Natural killer cell (primary cell): ENCODE results near the gene UQCRC1. TPM values are rescaled to one million over a fixed set of nuclear protein-coding genes. Genes with fewer than 3 reads are reported as not detected.

ENCODE experiments used
- ATAC-seq, 3 donors: fragments of 150-1000 bp in 2 of 3; fragments of 200-7000 bp in 1 of 3; cut with Tn5 transposase; 1 replicate in 1 of 3; 2 replicates in 2 of 3; pipeline ENCODE4 v1.10.0; 2021; ENCODE audit warnings: mild to moderate bottlenecking in 2 of 3, moderate library complexity in 2 of 3
- DNase-seq, 2 donors: peaks; one replicate each; pipeline versions ENCODE4 v3.0.0 to v3.0.0-alpha.2; 2013 to 2021; ENCODE audit warnings: mixed read lengths in 1 of 2
- H3K27ac ChIP-seq: one replicate; pipeline ENCODE4 v1.5.1; 2013; ENCODE audit warnings: mild to moderate bottlenecking, low read length
- H3K27me3 ChIP-seq: one replicate; pipeline ENCODE4 v1.6.1; 2013; ENCODE audit warnings: low read length; ENCODE audit not compliant: control insufficient read depth, insufficient read depth
- H3K36me3 ChIP-seq: one replicate; pipeline ENCODE4 v1.6.1; 2013; ENCODE audit warnings: low read length; ENCODE audit not compliant: control insufficient read depth, insufficient read depth
- H3K4me1 ChIP-seq: one replicate; pipeline ENCODE4 v1.6.1; 2013; ENCODE audit warnings: low read length; ENCODE audit not compliant: control insufficient read depth, insufficient read depth
- H3K4me3 ChIP-seq: one replicate; pipeline ENCODE4 v1.5.1; 2013; ENCODE audit warnings: low read length
- H3K9me3 ChIP-seq: one replicate; pipeline ENCODE4 v1.6.1; 2013; ENCODE audit warnings: low read length; ENCODE audit not compliant: control insufficient read depth, insufficient read depth
- H3K27ac Mint-ChIP-seq, 2 donors: one replicate each; pipeline ENCODE4 v1.8.0; 2022; ENCODE audit warnings: mild to moderate bottlenecking in 2 of 2, mixed read lengths in 2 of 2, moderate library complexity in 1 of 2
- H3K27me3 Mint-ChIP-seq, 2 donors: one replicate each; pipeline ENCODE4 v1.8.0; 2022; ENCODE audit warnings: low read depth in 2 of 2, mixed read lengths in 2 of 2
- H3K36me3 Mint-ChIP-seq: one replicate; pipeline ENCODE4 v1.8.0; 2022; ENCODE audit warnings: mixed read lengths
- H3K4me1 Mint-ChIP-seq, 2 donors: one replicate each; pipeline ENCODE4 v1.8.0; 2022; ENCODE audit warnings: mixed read lengths in 2 of 2
- H3K4me3 Mint-ChIP-seq: one replicate; pipeline ENCODE4 v1.8.0; 2022; ENCODE audit warnings: mild to moderate bottlenecking, moderate library complexity, mixed read lengths
- H3K9me3 Mint-ChIP-seq, 2 donors: one replicate each; pipeline ENCODE4 v1.8.0; 2022; ENCODE audit warnings: mixed read lengths in 2 of 2
- CTCF ChIP-seq: fragments of 200-600 bp; IDR thresholded peaks from one replicate; pipeline ENCODE4 v1.8.0; 2022; ENCODE audit warnings: antibody characterized with exemption
- WGBS: methylation state at CpG from one replicate; pipeline ENCODE4 v1.1.7; 2013; ENCODE audit warnings: missing lambda C conversion rate; ENCODE audit not compliant: insufficient coverage; 5-methylcytosine and 5-hydroxymethylcytosine counted together
- intact Hi-C: fragments of 100-400 bp; cut with micrococcal nuclease; formaldehyde crosslinking; loops from one replicate; pipeline ENCODE4 v1.14.2; 2022
- total RNA-seq, 4 donors: library from RNA; stranded (reverse); fragments of 120-200 nt in 1 of 4; gene quantifications; one replicate each; pipeline versions ENCODE4 v1.2.3 to v1.2.4, GENCODE V29; 2013 to 2022

Gene UQCRC1
- total RNA-seq, 3 donors from 2014 or later (not counting 1 experiment from before 2014, with no cell fraction given), result 117 to 139 (median 124) TPM

GRCh38 chr3:48555231-48555948 is 54.1 kb downstream of the UQCRC1 start:
- H3K9me3 ChIP-seq, result no peaks in the 10 kb centered on the region
- ATAC-seq (no peak), DNase-seq (no peak)
- no peak for TF ChIP-seq CTCF
- H3K36me3 ChIP-seq, result no peaks in the 10 kb centered on the region
- H3K4me1 ChIP-seq, result peaks cover 42% of the 10 kb centered on the region
- no peaks in the 10 kb centered on the region for H3K27me3 ChIP-seq
- Mint-ChIP-seq H3K27ac (no peak overlapping the region), H3K9me3 (no peaks in the 10 kb centered on the region), H3K4me3 (peak overlapping the region; percentile 63), H3K4me1 (peaks cover 18 to 36% of the 10 kb centered on the region in 2 donors), H3K36me3 (no peaks in the 10 kb centered on the region), H3K27me3 (no peaks in the 10 kb centered on the region)
- H3K4me3 ChIP-seq, result no peak overlapping the region
- 95% methylated on average over 9 of the region's 10 CpGs for WGBS
- H3K27ac ChIP-seq, result no peak overlapping the region
- intact Hi-C loops, result no loop called here

GRCh38 chr3:48553886-48554845 is 55.3 kb downstream of the UQCRC1 start:
- peaks cover 32% of the 10 kb centered on the region for H3K4me1 ChIP-seq
- TF ChIP-seq CTCF, result no peak

GRCh38 chr3:48553361-48553760 is 56.1 kb downstream of the UQCRC1 start:
- no peaks in the 10 kb centered on the region for H3K36me3 Mint-ChIP-seq
- Histone ChIP-seq H3K27ac (no peak overlapping the region), H3K9me3 (no peaks in the 10 kb centered on the region), H3K36me3 (no peaks in the 10 kb centered on the region), H3K4me3 (no peak overlapping the region), H3K4me1 (peaks cover 31% of the 10 kb centered on the region), H3K27me3 (no peaks in the 10 kb centered on the region)
- peaks cover 6 to 17% of the 10 kb centered on the region in 2 donors for H3K4me1 Mint-ChIP-seq
- ATAC-seq (no peak), DNase-seq (no peak)
- no peak overlapping the region for H3K4me3 Mint-ChIP-seq
- H3K27me3 Mint-ChIP-seq, result no peaks in the 10 kb centered on the region
- intact Hi-C loops, result no loop called here
- H3K27ac Mint-ChIP-seq, result no peak overlapping the region
- 74% methylated on average over 5 of the region's 5 CpGs for WGBS
- no peaks in the 10 kb centered on the region for H3K9me3 Mint-ChIP-seq
- no peak for TF ChIP-seq CTCF

More at GRCh38 chr3:48553886-48554845, 55.3 kb downstream of the UQCRC1 start:
- Histone ChIP-seq H3K9me3 (no peaks in the 10 kb centered on the region), H3K27ac (no peak overlapping the region), H3K4me3 (no peak overlapping the region), H3K27me3 (no peaks in the 10 kb centered on the region), H3K36me3 (no peaks in the 10 kb centered on the region)
- Mint-ChIP-seq H3K9me3 (no peaks in the 10 kb centered on the region), H3K27ac (no peak overlapping the region), H3K27me3 (no peaks in the 10 kb centered on the region), H3K4me1 (peaks cover 13 to 24% of the 10 kb centered on the region in 2 donors), H3K36me3 (no peaks in the 10 kb centered on the region), H3K4me3 (no peak overlapping the region)
- no peak for ATAC-seq
- 90% methylated on average over 14 of the region's 14 CpGs for WGBS
- intact Hi-C loops, result no loop called here
- DNase-seq, result no peak
